ENCODE measurements around the gene RNASEH1.

- no peak for TF ChIP-seq CTCF (IDR thresholded peaks at IDR 0.05; ENCODE audit: low read depth, low read length)
- TF ChIP-seq POLR2A (IDR thresholded peaks at IDR 0.05; ENCODE audit: extremely low read depth, insufficient read length), result no peak
Measured at GRCh38 chr2:3598197-3598910, 40.2 kb upstream of the RNASEH1 start.

Data from NB4 (cell line).